Amygdala (tissue), 56 donors: Measurements from ENCODE around the gene MACROD2.
"Not testable (repeated sequence)": the region's sequence is repeated elsewhere in the genome, so short reads cannot be mapped to it uniquely, and the experiment has no call there.

Experiments used
- DNase-seq, 56 donors: peaks; one replicate each; lab custom pipeline; 2025; lab: John Stamatoyannopoulos, UW

Gene MACROD2

DNA sequence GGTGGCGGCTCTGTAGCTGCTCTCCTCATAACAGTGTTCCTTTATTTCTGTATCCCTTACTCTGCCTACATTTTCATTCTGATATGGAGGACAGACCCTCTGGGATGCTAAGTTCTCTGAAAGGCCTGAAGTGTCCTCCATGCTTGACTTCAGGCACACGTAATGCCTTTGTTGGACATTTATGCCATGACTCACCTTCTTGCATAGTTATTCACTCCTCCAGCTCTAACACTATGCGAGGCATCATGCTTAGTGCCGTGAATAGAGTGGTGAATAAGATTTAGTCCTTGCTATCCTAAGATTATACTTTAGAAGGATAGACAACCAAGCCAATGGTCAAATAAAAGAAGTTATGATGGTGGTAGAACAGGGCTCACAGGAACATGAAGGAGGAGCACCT lies 1103.0 kb downstream of the MACROD2 start:
- DNase-seq, result no peak

DNA sequence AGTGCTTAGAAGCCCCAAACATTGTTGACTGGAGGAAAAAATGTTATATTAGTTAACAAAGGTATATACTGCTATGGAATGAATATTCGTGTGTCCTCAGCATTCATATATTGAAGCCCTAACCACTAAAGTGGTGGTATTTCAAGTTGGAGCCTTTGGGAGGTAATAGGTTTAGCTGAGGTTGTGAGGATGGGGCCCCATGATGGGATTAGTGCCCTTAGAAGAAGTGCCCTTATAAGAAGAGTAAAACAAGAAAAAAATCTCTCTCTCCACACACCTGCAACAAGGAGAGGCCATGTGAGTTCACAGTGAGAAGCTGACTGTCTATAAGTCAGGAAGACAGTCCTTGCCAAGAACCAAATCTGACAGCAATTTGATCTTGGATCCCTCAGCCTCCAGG lies 1103.8 kb downstream of the MACROD2 start:
- no peak for DNase-seq

DNA sequence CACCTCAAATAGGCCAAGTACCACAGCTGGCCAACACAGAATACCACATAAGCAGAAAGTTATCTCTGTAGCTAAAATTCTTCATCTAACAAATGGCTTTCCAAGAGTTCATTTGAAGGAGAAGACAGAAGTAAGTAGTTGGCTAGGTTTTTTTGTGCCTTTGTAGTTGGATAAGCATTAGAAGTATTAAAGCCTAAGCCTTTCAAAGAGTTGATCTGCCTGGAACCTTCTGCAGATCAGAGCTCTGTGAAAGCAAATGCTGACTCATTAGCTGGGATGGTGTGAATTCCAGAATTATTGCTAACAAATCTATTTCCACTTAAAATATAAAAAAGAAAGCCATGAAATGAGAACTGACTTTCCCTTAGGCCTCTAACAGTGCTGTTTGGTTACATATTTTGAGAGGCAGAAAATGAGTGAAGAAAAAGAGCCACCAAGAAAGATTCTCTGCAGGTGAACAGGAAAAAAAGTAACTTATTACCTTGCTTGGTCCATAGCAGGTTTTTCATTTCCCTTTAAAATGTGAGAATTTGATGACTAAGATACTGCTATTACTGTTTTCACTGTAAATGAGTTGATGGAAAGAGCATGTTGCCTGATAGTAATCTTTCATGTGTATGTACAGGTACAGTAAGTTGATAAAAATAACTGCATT lies 1105.3 kb downstream of the MACROD2 start:
- peak in 1 of 56 donors; percentile 0 for DNase-seq

DNA sequence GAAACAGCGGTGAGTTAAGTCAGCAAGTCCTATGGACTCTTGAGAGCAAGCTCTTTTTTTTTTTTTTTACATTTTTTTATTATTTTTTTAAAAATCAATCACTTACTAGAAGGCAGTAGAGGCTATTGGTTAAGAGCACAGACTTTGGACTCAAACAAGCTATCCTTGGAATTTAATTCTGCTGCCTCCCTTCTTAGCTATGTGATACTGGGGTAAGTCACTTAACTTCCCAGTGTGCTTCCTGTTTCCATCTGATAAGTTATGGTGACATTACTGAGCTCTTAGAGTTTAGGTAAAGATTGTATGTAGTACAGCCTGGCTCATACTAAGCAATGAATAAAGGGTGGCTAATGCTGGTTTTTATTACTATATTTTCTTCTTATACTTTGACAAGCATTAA lies 1112.6 kb downstream of the MACROD2 start:
- no peak for DNase-seq

DNA sequence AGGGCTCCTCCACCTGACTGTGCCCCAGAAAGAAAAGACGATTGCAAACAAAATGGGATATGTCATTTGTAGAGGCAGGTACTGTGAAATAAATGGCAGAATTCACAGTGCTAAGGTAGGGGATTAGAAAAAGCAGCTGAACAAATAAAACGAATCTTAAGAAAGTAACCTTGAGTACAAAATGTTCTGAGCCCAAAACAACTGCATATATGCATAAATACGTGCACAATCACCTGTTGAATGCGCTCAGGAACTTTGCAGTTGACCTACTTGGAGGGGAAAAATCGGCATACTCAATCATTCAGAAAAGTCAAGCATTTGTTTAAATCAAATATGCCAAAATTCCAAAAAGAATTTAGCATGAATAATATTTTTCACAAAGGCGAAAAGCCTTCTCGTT lies 1114.2 kb downstream of the MACROD2 start:
- no peak for DNase-seq

DNA sequence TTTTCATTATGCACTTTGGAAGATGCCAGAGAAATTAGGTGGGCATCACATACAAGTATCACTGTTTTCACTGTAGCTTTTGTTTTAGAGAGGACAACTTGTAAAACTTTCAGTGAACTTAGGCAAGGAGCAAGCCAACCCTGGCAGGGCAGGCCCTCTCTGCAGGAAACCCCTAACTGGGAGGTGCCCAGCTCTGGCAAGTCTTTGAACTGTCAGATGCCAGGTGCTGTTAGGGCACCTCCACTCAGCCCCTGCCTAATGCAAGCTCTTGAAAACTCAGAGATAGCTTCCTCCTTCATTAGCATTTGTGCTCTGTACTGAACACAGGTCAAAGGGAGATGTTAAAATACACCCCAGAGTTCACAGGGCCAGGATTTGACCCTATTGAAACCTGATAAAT lies 1116.3 kb downstream of the MACROD2 start:
- DNase-seq, result no peak

DNA sequence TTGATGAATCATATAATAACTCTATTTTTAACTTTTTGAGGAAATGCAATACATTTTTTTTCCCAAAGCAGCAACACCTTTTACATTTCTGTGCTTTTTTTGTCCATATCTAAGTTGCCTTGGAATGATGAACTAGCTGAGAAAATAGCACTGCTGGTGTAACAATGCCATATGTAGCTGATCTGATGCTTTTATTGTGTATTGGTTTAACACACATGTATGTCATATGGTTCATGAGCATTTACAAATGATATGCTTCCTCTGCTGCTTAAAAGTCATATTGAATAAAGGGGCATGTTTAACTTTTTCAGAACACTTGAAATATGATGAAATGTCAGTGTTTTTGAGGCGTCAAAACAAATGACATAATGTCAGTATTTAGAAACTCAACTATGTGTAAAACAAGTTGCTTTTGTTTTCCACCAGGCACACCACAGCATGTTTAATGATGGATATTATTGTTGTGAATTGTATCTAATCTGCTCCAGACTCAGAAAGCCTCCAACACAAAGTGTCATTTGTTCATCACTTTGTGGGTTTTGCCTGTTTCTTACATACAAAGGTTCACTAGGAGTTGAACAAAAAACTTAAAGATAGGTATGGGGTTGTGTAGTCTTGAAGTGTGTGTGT lies 1117.9 kb downstream of the MACROD2 start:
- no peak for DNase-seq

DNA sequence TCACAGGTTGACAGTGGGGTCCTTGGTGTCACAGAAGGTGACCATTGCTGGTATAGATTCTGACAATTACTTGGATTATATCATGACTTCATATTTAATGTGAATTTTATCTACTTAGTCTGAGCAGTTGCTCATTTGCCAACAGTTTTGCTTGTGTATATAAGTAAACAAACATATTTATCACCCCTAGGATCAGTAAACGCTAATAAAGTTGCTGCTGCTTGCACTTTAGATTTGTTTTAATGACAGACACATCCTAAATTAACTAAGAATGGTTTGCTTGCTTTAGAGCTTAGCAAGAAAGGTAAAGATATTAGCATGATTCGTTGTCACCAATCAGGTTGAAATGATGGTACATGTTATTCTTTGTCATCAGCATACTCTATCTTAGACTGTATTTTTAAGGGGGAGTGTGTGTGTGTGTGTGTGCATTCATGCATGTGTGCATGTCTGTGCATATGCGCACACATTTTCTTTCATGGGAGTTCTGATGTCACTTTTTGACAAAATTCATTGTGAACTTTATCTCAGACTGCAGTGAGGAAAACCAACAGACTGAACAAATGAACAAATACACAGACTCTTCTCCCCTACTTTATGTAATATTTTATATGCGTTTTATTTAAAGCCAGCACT lies 1124.7 kb downstream of the MACROD2 start:
- no peak for DNase-seq

DNA sequence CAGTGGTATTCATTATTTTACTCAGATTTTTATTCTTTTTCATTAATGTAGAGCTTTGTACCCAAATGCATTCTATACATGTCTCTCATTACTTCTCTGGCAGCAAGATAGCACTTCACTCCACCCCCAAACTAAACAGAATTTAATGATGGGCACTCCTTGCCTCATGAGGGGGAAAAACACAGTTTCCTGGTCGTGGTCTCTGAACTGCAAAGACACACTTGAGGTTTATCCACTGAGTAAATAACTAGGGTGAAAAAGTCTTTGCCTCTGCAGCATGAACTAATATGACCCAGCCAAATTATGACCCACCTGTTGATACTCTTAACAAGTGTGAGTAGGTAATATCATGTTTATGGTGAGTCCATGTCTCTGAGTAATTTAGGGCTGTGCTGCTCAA lies 1127.3 kb downstream of the MACROD2 start:
- no peak for DNase-seq

DNA sequence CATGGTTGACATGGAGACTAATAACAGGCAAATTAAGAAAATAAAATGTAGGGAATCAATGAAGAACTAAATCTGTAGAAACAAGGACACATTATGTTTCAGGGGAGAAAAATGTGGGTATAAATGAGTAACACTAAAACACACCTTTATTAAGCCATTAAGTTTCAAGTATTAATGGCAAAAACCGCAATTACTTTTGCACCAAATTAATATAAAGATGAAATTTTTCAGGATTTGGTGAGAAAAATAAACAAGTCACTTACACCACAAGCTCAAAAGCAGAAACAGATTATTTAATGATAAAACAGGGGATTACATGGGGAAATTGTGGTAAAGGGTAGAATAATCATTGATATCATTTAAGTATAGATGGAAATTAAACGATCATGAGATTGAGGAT lies 1135.9 kb downstream of the MACROD2 start:
- no peak for DNase-seq

DNA sequence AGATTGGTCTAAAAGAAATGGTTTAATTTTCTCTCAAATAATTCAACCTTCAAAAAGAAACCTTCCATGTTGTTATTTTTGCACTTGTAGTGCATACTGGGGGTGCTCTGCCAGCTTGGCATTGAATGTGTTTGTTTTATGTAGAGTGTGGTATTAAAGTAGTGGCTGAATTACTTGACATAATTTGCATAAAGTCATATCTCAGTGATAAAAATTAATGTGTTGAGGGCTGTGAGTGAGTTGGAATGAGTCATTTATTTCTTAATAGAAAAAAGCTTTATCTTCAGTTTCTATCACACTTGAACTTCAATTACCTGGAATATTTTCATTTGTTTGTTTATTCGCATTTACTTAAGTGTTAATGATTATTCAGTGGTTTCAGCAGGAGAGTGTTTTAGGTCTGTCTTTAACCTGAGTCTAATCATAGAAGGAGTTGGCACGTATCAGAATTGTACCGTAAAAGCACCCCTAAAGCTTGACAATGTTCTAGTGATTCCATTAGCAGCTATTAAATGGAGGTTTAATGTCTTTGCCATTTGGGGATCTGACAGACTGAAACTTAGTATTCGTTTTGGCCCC lies 1143.3 kb downstream of the MACROD2 start:
- DNase-seq, result no peak

DNA sequence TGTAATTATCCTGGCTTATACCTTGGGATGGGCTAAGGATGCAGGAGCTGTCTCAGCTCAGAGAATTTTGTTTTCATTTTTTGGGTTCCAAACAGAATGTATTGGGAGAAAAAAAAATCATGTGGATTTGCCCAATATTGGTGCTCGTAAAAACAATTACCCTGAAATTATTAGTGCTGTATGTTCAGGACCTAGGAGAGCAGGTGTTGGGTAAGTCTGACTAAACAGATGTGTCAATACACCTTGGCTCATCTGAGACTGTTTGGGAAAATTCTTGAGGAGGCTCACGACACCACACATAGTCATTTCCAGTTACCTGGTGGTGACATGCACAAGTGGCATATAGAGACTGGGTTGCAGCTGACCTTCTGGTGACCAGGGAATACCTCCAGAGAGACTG lies 1144.2 kb downstream of the MACROD2 start:
- no peak for DNase-seq

DNA sequence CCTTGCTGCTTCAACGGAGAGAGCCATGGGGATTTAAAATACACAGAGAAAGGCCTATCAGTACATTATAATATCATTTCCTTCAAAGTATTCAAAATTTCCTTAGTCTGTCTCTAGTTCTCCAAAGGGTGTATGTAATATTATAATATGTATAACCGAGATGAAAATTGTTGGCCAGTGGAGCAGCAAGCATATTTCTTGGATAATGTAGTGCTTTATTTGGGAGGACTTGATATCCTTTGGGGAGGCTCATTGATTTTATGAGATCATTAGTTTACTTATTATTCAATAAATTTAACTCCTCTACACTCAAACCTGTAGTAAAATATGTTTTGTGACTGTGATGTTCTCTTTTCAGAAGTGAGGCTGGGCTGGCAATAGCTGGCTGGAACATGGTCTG lies 1145.0 kb downstream of the MACROD2 start:
- DNase-seq, result no peak

DNA sequence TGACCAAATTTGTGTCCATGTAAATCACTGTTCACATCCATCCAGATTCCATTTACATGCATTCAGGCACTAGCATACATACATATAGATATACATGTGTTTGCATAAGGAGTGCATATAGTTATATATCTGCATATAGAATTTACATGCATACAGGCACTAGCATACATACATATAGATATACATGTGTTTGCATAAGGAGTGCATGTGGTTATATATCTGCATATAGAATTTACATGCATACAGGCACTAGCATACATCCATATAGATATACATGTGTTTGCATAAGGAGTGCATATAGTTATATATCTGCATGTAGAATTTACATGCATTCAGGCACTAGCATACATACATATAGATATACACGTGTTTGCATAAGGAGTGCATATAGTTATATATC lies 1145.6 kb downstream of the MACROD2 start:
- DNase-seq, result not testable (repeated sequence)

DNA sequence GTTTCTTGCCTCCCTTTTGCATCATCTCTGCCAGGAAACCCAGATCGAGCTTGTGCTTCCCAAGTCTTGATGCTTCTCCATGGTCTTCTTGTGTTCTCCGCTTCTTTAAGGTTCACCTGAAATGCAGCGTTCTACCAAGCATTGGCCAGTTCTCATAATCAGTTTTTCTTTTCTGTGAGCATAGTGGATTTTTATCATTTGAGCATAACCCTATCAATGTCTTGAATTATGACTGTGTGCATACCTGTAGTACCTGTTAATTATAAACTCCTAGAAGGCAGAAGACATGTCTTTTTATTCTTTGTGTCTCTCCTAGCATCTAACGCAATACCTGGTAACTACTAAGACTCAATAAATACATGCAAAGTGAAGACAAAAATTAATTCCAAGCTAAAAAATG lies 1146.5 kb downstream of the MACROD2 start:
- no peak for DNase-seq

DNA sequence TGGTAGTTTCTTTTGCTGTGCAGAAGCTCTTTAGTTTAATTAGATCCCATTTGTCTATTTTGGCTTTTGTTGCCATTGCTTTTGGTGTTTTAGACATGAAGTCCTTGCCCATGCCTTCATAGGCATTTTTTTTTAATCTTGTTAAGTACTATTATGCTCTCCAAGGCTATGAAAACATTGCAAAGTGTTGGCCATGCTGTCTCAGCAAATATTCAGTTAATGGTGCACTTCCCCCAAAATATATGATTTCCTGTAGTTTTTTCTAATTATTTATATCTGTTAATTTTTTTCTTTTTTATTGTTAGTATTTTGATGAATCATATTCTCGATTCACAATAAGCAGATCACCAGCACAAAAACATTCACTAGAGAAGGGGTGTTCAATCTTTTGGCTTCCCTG lies 1148.2 kb downstream of the MACROD2 start:
- no peak for DNase-seq

DNA sequence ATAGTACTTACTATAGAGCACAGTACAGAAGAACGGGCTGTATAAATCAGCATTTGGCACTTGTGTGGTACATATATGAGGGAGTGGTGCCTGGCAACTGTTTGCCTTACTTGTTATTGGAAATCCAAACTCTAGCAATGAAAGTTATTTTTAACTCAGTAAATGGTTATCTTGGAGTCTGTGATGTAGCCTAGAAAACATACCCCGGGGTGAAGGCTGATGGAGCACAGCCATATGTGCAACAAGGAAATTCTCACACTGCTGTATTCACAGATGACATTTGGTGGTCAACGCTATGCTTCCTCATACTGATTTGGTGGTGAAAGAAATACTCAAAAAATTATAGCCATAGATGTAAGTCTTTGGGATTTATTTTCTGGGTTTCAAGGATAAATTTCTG lies 1149.6 kb downstream of the MACROD2 start:
- DNase-seq, result no peak

DNA sequence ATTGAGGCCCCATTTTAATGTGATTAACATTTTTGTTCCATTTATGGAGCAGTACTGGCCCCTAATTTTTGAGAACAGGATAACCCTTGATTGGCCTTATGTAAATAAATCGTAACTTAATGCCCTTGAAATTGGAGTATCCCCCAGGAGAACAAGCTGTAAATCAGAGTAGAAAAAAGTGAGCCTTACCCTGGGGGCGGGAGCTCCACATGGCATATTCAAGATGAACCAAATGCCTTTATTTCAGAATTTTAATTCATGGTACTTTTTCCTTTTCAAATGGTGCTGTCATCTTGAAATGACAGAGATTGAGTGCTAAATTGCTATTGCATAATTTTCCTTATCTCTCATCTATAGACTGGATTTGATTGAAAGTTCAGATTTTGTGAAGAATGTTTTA lies 1151.6 kb downstream of the MACROD2 start:
- no peak for DNase-seq

DNA sequence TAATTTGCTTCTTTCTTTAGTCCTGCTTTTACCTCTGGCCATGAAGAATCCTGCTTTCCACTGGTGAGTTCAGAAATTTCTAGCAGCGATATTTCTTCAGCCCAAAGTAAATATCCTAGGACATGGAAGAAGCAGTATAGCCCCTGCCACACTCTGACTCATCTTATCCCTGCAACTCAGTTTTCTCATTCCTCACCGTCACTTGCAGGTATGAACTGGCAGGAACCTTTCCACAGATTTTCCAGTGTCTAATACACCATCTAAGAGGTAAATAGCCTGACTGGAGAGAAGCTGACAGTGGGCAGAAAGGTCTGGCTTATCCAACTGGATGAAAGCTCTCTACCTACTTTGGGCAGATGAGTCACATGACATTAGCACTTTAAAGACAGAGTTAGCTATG lies 1158.8 kb downstream of the MACROD2 start:
- no peak for DNase-seq

DNA sequence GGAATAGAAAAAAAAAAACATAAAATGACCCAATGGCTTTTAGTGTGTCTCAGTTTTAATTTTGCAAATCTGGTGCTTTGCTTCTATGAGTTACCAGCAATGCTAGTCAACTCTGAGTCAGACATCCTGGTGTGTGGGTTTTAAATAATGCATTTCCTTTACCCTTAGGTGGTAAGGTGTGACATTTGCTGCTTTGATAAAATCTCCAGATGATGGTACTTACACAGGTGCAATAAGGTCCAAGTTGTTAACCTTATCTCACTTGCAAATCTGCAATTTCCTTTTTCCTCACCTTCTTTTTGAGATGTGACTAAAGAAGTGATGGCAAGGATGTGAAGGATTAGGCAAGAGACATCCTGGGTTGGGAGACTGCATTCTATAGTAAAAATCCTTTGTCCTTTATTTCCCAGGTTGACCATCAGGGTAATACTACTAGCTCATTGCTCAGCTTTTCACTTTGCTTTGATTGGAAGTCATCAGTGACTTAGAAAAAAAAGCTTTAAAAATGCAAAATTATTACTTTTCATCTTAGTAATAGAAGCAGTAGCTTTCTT lies 1160.6 kb downstream of the MACROD2 start:
- DNase-seq, result no peak

DNA sequence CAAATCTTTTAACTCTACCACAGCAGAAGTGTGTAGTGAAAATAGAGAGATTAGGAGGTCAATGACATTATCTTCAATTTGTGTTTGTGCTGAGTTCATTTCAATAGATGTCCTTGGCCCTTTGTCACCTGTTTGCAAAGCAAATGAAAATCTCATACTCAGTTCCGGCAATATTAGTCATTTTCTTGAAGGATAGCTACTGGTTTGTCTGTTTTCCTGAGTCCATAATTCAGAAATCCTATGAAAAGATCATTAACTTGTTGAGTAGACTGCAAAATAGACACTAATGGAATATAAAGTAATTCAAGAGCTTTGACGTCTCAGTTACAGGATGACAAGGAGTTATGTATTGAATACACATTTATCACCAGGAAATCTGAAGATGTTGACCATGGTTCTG lies 1163.2 kb downstream of the MACROD2 start:
- DNase-seq, result no peak
